ENCODE measurements around the gene THSD7A. TPM values are rescaled to one million over a fixed set of nuclear protein-coding genes. Genes with fewer than 3 reads are reported as not detected.

Gene THSD7A
- total RNA-seq, 1 experiment from 2014 or later = 0.68 TPM

GRCh38 chr7:11843113-11843765, 11.2 kb upstream of the THSD7A start:
- no peaks in the 10 kb centered on the region for H3K9me3 Mint-ChIP-seq
- ATAC-seq (no peak), DNase-seq (ENCODE audit: low spot score) (no peak)
- no peaks in the 10 kb centered on the region for H3K27me3 Mint-ChIP-seq (ENCODE audit: low read depth)
- POLR2A ChIA-PET = no interaction called here
- H3K4me1 Mint-ChIP-seq = peaks cover 29% of the 10 kb centered on the region
- no peak overlapping the region for H3K27ac Mint-ChIP-seq
- TF ChIP-seq RORB (CRISPR knock-in tag; IDR thresholded peaks at IDR 0.05) (no peak), STAT6 (CRISPR knock-in tag; conservative IDR thresholded peaks at IDR 0.05; ENCODE audit: low read depth) (no peak), MXD4 (CRISPR knock-in tag; IDR thresholded peaks at IDR 0.05; ENCODE audit: borderline replicate concordance) (no peak), TCF7 (CRISPR knock-in tag; IDR thresholded peaks at IDR 0.05; ENCODE audit: low read depth) (no peak), CREM (CRISPR knock-in tag; IDR thresholded peaks at IDR 0.05) (no peak), GABPB1 (CRISPR knock-in tag; IDR thresholded peaks at IDR 0.05) (no peak), SP1 (CRISPR knock-in tag; conservative IDR thresholded peaks at IDR 0.05) (no peak), NFYB (CRISPR knock-in tag; conservative IDR thresholded peaks at IDR 0.05; ENCODE audit: low read depth) (no peak), JUN (CRISPR knock-in tag; IDR thresholded peaks at IDR 0.05) (no peak), NR1H2 (CRISPR knock-in tag; IDR thresholded peaks at IDR 0.05) (no peak), SMAD3 (CRISPR knock-in tag; IDR thresholded peaks at IDR 0.05; ENCODE audit: borderline replicate concordance) (no peak), TEAD1 (CRISPR knock-in tag; IDR thresholded peaks at IDR 0.05) (no peak), CREB1 (CRISPR knock-in tag; IDR thresholded peaks at IDR 0.05) (no peak)
- TF ChIP-seq, protein P1, sequence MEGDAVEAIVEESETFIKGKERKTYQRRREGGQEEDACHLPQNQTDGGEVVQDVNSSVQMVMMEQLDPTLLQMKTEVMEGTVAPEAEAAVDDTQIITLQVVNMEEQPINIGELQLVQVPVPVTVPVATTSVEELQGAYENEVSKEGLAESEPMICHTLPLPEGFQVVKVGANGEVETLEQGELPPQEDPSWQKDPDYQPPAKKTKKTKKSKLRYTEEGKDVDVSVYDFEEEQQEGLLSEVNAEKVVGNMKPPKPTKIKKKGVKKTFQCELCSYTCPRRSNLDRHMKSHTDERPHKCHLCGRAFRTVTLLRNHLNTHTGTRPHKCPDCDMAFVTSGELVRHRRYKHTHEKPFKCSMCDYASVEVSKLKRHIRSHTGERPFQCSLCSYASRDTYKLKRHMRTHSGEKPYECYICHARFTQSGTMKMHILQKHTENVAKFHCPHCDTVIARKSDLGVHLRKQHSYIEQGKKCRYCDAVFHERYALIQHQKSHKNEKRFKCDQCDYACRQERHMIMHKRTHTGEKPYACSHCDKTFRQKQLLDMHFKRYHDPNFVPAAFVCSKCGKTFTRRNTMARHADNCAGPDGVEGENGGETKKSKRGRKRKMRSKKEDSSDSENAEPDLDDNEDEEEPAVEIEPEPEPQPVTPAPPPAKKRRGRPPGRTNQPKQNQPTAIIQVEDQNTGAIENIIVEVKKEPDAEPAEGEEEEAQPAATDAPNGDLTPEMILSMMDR (IDR thresholded peaks at IDR 0.05) = no peak
- TF ChIP-seq, protein P2, sequence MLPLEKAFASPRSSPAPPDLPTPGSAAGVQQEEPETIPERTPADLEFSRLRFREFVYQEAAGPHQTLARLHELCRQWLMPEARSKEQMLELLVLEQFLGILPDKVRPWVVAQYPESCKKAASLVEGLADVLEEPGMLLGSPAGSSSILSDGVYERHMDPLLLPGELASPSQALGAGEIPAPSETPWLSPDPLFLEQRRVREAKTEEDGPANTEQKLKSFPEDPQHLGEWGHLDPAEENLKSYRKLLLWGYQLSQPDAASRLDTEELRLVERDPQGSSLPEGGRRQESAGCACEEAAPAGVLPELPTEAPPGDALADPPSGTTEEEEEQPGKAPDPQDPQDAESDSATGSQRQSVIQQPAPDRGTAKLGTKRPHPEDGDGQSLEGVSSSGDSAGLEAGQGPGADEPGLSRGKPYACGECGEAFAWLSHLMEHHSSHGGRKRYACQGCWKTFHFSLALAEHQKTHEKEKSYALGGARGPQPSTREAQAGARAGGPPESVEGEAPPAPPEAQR (CRISPR knock-in tag; IDR thresholded peaks at IDR 0.05) = no peak
- TF ChIP-seq, protein P3, sequence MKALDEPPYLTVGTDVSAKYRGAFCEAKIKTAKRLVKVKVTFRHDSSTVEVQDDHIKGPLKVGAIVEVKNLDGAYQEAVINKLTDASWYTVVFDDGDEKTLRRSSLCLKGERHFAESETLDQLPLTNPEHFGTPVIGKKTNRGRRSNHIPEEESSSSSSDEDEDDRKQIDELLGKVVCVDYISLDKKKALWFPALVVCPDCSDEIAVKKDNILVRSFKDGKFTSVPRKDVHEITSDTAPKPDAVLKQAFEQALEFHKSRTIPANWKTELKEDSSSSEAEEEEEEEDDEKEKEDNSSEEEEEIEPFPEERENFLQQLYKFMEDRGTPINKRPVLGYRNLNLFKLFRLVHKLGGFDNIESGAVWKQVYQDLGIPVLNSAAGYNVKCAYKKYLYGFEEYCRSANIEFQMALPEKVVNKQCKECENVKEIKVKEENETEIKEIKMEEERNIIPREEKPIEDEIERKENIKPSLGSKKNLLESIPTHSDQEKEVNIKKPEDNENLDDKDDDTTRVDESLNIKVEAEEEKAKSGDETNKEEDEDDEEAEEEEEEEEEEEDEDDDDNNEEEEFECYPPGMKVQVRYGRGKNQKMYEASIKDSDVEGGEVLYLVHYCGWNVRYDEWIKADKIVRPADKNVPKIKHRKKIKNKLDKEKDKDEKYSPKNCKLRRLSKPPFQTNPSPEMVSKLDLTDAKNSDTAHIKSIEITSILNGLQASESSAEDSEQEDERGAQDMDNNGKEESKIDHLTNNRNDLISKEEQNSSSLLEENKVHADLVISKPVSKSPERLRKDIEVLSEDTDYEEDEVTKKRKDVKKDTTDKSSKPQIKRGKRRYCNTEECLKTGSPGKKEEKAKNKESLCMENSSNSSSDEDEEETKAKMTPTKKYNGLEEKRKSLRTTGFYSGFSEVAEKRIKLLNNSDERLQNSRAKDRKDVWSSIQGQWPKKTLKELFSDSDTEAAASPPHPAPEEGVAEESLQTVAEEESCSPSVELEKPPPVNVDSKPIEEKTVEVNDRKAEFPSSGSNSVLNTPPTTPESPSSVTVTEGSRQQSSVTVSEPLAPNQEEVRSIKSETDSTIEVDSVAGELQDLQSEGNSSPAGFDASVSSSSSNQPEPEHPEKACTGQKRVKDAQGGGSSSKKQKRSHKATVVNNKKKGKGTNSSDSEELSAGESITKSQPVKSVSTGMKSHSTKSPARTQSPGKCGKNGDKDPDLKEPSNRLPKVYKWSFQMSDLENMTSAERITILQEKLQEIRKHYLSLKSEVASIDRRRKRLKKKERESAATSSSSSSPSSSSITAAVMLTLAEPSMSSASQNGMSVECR (CRISPR knock-in tag; IDR thresholded peaks at IDR 0.05; ENCODE audit: borderline replicate concordance) = no peak
- TF ChIP-seq, protein P4, sequence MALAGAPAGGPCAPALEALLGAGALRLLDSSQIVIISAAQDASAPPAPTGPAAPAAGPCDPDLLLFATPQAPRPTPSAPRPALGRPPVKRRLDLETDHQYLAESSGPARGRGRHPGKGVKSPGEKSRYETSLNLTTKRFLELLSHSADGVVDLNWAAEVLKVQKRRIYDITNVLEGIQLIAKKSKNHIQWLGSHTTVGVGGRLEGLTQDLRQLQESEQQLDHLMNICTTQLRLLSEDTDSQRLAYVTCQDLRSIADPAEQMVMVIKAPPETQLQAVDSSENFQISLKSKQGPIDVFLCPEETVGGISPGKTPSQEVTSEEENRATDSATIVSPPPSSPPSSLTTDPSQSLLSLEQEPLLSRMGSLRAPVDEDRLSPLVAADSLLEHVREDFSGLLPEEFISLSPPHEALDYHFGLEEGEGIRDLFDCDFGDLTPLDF (CRISPR knock-in tag; IDR thresholded peaks at IDR 0.05) = no peak
- TF ChIP-seq, protein P5, sequence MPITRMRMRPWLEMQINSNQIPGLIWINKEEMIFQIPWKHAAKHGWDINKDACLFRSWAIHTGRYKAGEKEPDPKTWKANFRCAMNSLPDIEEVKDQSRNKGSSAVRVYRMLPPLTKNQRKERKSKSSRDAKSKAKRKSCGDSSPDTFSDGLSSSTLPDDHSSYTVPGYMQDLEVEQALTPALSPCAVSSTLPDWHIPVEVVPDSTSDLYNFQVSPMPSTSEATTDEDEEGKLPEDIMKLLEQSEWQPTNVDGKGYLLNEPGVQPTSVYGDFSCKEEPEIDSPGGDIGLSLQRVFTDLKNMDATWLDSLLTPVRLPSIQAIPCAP (CRISPR knock-in tag; IDR thresholded peaks at IDR 0.05) = no peak
- CTCF ChIA-PET = no interaction called here
- no peak overlapping the region for H3K4me3 Mint-ChIP-seq
- no peaks in the 10 kb centered on the region for H3K36me3 Mint-ChIP-seq
